ENCODE data around the gene RFLNA. TPM values are rescaled to one million over a fixed set of nuclear protein-coding genes. Genes with fewer than 3 reads are reported as not detected.

RFLNA gene
- total RNA-seq, 2 donors from 2014 or later: 22.4 to 44.8 TPM

DNA sequence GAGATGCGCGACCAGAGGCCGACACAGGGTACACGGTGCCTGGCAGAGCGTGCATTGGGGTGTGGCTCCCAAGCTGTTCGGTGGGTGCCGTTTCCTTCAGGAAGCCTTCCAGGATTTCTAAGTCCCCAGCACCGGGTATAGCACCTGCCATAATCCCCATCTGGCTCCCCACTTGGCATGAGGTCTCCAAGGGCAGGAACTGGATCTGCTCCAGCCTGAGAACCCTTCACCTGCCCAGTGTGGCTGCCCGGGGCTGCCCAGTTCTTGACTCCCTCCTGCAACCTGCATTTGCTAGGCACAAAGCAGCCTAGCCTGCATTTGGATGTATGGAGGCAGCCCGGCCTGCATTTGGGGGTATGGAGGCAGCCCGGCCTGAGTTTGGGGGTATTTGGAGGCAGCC is 69.7 kb downstream of the RFLNA start:
- H3K9ac ChIP-seq (ENCODE audit: low read depth in 2 of 2, low read length in 2 of 2): no peak overlapping the region
- no peaks in the 10 kb centered on the region for H3K27me3 ChIP-seq
- intact Hi-C loops (cut with DNase I): loop anchor here (10.0 kb wide), 1 partner anchor 60 kb away; no protein-coding TSS in a partner anchor
- TF ChIP-seq, protein P1, sequence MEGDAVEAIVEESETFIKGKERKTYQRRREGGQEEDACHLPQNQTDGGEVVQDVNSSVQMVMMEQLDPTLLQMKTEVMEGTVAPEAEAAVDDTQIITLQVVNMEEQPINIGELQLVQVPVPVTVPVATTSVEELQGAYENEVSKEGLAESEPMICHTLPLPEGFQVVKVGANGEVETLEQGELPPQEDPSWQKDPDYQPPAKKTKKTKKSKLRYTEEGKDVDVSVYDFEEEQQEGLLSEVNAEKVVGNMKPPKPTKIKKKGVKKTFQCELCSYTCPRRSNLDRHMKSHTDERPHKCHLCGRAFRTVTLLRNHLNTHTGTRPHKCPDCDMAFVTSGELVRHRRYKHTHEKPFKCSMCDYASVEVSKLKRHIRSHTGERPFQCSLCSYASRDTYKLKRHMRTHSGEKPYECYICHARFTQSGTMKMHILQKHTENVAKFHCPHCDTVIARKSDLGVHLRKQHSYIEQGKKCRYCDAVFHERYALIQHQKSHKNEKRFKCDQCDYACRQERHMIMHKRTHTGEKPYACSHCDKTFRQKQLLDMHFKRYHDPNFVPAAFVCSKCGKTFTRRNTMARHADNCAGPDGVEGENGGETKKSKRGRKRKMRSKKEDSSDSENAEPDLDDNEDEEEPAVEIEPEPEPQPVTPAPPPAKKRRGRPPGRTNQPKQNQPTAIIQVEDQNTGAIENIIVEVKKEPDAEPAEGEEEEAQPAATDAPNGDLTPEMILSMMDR (IDR thresholded peaks at IDR 0.05): no peak
- no peak overlapping the region for H3K27ac ChIP-seq
- H3K4me1 ChIP-seq: peaks cover 29% of the 10 kb centered on the region
- H3K9me3 ChIP-seq: no peaks in the 10 kb centered on the region
- no peaks in the 10 kb centered on the region for H3K36me3 ChIP-seq
- no peak overlapping the region for H3K4me3 ChIP-seq
- DNase-seq: no peak

Small RNA genes within 50 kb of the gene (microRNA-seq; reads per million reads assigned to microRNA genes)
- not detected for gene MIR6880
